ENCODE data around the gene PANK1.

PANK1 gene

DNA sequence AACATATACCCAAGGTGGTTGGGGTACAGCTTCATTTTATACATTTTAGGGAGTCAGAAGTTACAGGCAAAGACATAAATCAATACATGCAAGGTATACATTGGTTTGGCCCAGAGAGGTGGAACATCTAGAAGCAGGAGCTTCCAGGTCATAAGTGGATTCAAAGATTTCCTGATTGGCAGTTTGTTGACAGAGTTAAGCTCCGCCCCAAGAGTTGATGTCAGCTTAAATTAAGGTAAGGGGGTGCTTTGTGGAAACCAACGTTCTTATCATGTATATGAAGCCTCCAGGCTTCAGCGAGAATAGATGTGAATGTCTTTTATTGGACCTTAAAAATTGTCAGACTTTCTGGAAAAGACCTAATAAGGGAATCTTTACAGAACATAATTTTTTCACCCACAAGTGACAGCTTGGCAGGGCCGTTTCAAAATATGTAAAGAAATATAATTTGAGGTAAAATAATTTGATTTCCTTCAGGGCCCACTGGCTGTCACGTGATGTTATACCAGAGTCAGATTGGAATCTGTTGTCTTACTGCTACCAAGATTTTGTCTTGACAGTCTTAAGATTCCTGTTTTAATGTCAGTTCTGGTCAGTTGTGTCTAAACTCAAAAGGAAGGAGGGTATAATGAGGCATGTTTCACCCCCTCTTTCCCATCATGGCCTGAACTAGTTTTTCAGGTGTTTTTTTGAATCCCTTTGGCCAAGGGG, 6.3 kb upstream of the PANK1 start:
- TF ChIP-seq CTCF (IDR thresholded peaks at IDR 0.05; ENCODE audit: low read length) (no peak), EZH2 (IDR thresholded peaks at IDR 0.05; ENCODE audit: borderline replicate concordance, low read length) (no peak)
- no peaks in the 10 kb centered on the region for H3K27me3 ChIP-seq (ENCODE audit: insufficient read depth, low read length)
- no peaks in the 10 kb centered on the region for H4K20me1 ChIP-seq (ENCODE audit: insufficient read depth, low read length)
- no peaks in the 10 kb centered on the region for H3K36me3 ChIP-seq (ENCODE audit: insufficient read depth, low read length)
- no peak overlapping the region for H3K4me2 ChIP-seq (ENCODE audit: low read length)
- no peak overlapping the region for H3K27ac ChIP-seq (ENCODE audit: low read depth, low read length, poor library complexity, severe bottlenecking)
- H3F3A ChIP-seq (ENCODE audit: insufficient read depth, low read length) = no peaks in the 10 kb centered on the region
- H3K9ac ChIP-seq (ENCODE audit: low read length) = no peak overlapping the region
- H2AFZ ChIP-seq (ENCODE audit: low read length) = no peak overlapping the region
- H3K9me2 ChIP-seq (ENCODE audit: low read depth, low read length) = no peaks in the 10 kb centered on the region
- no peaks in the 10 kb centered on the region for H3K9me3 ChIP-seq (ENCODE audit: low read length)
- H3K4me3 ChIP-seq (ENCODE audit: low read depth, low read length, poor library complexity, severe bottlenecking) = no peak overlapping the region
- H3K4me1 ChIP-seq (ENCODE audit: insufficient read depth, low read length, severe bottlenecking) = peaks cover 21% of the 10 kb centered on the region
- H3K79me2 ChIP-seq (ENCODE audit: insufficient read depth, low read length) = no peaks in the 10 kb centered on the region

DNA sequence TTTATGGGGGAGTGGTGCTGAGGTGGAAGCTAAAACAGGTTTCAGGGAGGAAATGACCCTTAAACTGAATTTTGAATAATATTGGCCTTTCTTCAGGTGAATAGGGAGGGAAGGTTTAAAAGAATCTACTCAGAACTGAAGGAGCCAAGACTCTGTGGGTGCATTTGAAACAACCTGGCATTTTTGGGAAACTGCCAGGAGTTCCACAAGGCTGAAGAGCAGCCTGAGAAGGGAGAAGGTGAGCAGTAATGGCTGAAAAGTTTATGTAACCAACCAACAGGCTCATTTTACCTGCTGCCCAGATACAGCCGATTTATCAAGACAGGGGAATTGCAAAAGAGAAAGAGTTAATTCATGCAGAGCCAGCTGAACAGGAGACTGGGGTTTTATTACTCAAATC, 4.0 kb upstream of the PANK1 start:
- Histone ChIP-seq H3F3A (ENCODE audit: insufficient read depth, low read length) (no peaks in the 10 kb centered on the region), H3K27ac (ENCODE audit: low read depth, low read length, poor library complexity, severe bottlenecking) (no peak overlapping the region), H3K36me3 (ENCODE audit: insufficient read depth, low read length) (no peaks in the 10 kb centered on the region), H3K4me1 (ENCODE audit: insufficient read depth, low read length, severe bottlenecking) (peaks cover 34% of the 10 kb centered on the region), H3K79me2 (ENCODE audit: insufficient read depth, low read length) (no peaks in the 10 kb centered on the region), H4K20me1 (ENCODE audit: insufficient read depth, low read length) (no peaks in the 10 kb centered on the region), H2AFZ (ENCODE audit: low read length) (no peak overlapping the region), H3K4me2 (ENCODE audit: low read length) (no peak overlapping the region), H3K4me3 (ENCODE audit: low read depth, low read length, poor library complexity, severe bottlenecking) (no peak overlapping the region), H3K9ac (ENCODE audit: low read length) (no peak overlapping the region), H3K27me3 (ENCODE audit: insufficient read depth, low read length) (no peaks in the 10 kb centered on the region), H3K9me2 (ENCODE audit: low read depth, low read length) (no peaks in the 10 kb centered on the region), H3K9me3 (ENCODE audit: low read length) (no peaks in the 10 kb centered on the region)
- TF ChIP-seq EZH2 (IDR thresholded peaks at IDR 0.05; ENCODE audit: borderline replicate concordance, low read length) (no peak), CTCF (IDR thresholded peaks at IDR 0.05; ENCODE audit: low read length) (no peak)

DNA sequence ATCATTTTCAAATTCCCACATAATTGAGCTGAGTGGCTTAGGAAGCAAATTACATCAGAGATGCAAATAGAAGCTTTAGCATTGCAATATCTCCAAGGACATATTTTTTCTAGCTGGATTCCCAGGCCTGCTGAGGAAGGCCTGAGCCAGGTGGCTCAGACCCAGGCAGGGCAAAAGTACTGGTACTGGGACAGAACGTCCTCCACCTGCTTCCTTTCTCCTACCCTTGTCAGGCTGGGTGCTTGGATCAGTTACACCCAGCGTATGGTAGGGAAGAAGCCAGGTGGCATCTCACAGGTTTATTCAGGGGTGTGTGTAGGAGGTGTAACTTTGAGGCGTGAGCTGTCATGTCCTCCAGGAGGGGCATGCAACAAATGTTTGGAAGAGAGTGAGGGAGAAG, 3.0 kb upstream of the PANK1 start:
- no peaks in the 10 kb centered on the region for H3K27me3 ChIP-seq (ENCODE audit: insufficient read depth, low read length)
- peaks cover 34% of the 10 kb centered on the region for H3K4me1 ChIP-seq (ENCODE audit: insufficient read depth, low read length, severe bottlenecking)
- no peak overlapping the region for H3K4me2 ChIP-seq (ENCODE audit: low read length)
- H4K20me1 ChIP-seq (ENCODE audit: insufficient read depth, low read length) = no peaks in the 10 kb centered on the region
- H3K9ac ChIP-seq (ENCODE audit: low read length) = no peak overlapping the region
- no peak overlapping the region for H3K27ac ChIP-seq (ENCODE audit: low read depth, low read length, poor library complexity, severe bottlenecking)
- TF ChIP-seq CTCF (IDR thresholded peaks at IDR 0.05; ENCODE audit: low read length) (no peak), EZH2 (IDR thresholded peaks at IDR 0.05; ENCODE audit: borderline replicate concordance, low read length) (no peak)
- no peaks in the 10 kb centered on the region for H3F3A ChIP-seq (ENCODE audit: insufficient read depth, low read length)
- no peaks in the 10 kb centered on the region for H3K9me2 ChIP-seq (ENCODE audit: low read depth, low read length)
- no peak overlapping the region for H2AFZ ChIP-seq (ENCODE audit: low read length)
- H3K9me3 ChIP-seq (ENCODE audit: low read length) = no peaks in the 10 kb centered on the region
- no peak overlapping the region for H3K4me3 ChIP-seq (ENCODE audit: low read depth, low read length, poor library complexity, severe bottlenecking)
- peaks cover 5% of the 10 kb centered on the region for H3K79me2 ChIP-seq (ENCODE audit: insufficient read depth, low read length)
- H3K36me3 ChIP-seq (ENCODE audit: insufficient read depth, low read length) = no peaks in the 10 kb centered on the region

All from OCI-LY1 (cell line).